HG02943 (cell line): Measurements from ENCODE around the gene VSIG10L.

Source experiments
- ATAC-seq: cut with Tn5 transposase; IDR thresholded peaks from one replicate; pipeline ENCODE4 v1.9.1; 2021; ENCODE audit warnings: mild to moderate bottlenecking, low read depth, moderate library complexity; ENCODE audit not compliant: unreplicated experiment

VSIG10L gene

DNA sequence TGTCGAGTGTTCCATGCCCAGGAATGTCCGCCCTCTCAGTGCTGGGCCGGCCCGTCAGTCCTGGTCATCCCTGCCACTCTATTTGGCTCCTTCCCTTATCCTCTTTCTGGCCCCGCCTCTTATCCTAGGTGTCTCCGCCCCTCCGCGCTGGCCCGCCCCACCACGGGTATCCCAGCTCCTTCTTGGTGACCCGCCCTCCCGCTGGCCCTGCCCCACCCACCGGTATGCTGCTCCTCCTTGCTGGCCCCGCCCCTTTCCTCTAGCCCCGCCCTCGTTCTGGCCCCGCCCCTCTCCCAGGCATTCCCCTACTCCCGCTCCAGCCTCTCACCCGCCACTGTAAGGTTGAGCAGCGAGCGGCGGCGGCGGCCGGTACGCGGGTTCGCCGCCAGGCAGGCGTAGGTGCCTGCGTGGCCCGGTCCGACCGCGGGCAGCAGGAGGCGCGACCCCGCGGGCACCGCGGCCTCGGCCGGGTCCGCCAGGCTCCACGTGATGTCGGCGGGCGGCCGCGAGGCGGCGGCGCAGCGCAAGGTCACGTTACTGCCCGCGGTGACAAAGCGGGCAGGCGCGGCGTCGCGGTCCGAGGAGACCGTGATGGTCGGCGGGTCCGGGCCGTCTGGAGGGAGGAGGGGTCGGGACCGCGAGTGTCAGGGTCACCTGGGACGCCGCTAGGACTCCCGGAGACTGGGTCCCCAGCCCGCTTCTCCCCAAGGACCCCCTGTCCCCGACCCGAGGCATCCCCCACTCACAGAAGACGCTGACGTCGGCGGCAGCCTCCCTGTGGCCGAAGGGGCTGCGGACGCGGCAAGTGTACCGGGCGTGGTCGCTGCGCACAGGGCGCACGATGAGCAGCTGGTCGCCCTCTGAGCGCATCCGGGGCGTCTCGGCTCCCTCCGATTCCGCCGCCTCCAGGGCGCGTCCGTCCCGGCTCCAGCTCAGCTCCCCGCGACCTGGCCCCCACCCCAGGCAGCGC lies 2.0 kb downstream of the VSIG10L start:
- peak; percentile 47 for ATAC-seq

DNA sequence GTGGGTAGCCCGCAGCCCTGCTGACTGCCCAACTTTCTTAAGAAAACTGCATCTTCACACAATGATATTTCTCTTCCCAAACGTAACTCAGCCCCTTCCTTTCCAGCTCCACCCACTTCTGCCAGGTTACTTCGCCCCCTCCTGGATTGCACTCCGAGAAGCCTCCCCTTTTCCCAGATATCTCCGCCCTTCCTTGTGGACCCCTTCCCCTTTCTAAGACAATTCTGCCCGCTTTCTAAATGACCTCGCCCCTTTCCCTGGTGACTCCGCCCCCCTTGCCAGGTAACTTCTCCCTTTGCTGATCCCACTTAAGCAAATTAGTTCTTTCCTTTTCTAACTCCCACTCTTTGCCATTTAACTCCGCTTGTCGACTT lies 2.6 kb downstream of the VSIG10L start:
- peak; percentile 7 for ATAC-seq

DNA sequence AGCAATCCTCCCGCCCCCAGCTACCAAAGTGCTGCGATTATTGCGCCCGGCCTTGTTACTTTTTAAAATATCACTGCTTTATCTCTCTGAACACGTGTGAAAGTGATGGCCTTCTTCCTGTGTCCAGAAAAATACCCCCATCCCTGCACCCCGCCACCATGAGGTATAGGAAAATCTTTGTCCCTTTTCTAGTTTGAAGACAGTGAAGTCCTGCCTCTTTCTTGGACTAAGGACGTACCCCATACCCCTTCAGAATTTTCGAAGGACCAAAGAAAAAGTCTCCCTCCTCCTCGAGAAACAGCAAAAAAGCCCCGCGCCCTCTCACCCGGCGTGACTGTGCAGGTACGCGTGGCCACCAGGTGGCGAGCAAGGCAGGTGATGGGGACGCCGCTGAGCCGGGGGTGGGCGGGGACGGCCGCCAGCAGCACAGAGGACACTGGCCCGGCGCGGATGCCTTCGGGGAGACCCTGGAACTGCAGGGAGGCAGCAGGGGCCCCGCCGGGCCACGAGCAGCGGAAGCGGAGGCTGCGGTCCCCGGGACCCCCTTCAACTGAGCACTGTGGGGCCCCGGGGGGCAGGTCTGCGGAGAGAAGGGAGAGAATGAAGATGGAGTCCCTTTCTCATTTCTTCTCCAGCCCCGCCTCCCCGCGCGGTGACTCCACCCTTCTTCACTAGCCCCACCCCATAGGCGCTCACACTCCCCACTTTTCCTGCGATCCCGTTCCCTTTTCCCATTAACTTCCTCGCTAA lies 3.2 kb downstream of the VSIG10L start:
- peak; percentile 60 for ATAC-seq

DNA sequence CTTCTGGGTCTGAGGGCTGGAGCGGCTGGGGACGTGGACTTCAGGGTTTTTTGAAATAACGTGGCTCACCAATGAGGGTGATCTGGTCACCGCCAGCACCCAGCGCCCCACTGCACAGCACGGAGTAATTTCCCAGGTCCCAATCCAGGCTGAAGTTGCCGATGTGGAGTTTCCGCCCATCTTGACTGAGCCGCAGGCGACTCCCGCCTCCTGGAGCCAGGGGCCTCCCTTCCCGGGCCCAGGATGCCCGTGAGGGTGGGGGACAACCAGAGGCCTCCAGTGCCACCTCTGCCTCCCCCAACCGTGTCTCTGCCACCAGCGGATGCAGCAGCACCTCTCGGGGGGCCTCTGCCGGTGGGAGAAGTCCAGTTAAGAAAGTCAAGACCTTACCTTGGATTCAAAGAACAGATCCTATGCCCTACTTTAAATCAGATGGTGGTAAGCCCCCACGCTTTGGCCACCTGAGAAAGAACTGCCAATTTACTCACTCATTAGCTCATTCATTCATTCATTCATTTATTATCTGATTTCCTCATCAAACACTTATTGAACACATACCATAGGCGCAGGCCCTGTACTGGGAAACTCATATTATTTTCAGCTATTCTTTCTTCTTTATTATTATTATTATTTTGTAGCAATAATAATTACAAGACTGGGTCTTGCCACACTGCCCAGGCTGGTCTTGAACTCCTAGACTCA lies 3.9 kb downstream of the VSIG10L start:
- ATAC-seq = no peak

DNA sequence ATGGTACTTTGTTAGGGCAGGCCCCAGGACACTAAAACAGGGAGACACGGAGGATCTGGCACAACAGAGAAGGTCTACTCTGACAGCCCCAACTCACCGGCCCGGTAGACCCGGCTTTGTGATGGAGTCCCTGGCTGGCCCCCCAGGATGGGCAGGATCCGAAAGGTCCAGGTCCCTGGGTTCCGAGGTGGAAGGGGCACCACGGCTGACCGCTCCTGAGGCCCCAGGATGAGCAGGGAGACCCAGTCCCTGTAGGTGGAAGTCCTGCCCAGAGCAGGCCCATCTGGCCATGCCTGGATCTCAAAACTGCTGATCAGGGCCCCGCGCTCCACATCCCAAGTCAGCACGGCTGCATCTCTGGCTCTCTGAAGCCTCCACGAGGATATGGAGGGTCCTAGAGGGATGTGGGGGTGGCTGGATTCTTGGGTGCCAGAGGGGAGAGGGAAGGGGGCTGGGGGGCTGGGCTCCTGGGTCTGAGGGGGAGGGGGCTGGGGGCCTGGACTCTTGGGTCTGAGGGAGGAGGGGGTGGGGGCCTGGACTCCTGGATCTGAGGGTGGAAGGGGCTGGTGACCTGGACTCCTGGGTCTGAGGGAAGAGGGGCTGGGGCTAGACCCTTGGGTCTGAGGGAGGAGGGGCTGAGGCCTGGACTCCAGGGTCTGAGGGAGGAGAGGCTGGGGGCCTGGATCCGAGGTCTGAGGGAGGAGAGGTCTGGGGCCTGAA lies 4.6 kb downstream of the VSIG10L start:
- ATAC-seq = no peak

DNA sequence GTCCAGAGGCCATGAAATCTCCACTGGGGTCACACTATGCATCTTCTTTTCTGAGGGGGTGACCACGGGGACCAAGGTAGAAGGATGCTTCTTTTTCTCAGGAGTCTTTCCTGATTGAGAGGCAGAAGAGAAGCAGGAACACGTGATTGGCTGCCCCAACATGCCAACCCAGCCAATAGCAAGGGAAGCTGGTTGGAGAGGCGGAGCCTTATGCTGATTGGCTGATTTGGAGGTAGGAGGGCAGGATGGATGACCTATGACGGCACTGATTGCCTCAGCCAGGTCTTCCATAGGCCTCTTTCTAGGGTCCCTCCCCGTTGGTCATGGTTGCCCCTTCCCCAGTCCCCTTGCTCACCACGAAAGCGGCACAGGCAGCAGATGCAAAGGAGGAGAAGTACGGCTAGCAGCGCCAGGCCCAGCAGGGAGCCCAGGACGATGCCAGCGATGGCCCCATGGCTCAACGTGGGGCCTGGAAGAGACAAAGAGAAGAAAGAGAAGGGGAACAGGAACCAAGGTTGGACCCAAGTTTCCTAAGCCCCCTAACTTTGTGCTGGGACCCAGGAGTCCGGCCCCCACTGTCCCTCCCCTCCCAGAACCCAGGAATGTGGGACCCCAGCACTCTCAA lies 8.0 kb downstream of the VSIG10L start:
- no peak for ATAC-seq

DNA sequence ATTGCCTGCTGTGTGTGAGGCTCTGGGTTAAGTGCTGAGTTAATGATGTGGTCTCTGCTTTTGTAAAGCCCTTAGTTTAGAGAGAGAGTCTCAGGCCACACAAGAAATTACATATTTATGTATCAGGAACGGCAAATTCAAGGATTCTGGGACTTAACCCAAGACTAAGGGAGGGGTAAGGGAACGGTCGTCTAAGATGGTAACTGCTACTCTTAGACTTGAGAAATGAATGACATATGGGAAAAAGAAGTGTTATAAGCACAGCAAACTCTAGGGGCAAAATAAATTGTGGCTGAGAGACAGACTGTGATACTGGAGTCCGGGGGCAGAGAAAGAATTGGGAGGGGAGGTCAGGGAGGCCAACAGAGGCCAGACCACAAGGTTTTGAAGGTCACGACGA lies 10.2 kb downstream of the VSIG10L start:
- ATAC-seq = no peak

DNA sequence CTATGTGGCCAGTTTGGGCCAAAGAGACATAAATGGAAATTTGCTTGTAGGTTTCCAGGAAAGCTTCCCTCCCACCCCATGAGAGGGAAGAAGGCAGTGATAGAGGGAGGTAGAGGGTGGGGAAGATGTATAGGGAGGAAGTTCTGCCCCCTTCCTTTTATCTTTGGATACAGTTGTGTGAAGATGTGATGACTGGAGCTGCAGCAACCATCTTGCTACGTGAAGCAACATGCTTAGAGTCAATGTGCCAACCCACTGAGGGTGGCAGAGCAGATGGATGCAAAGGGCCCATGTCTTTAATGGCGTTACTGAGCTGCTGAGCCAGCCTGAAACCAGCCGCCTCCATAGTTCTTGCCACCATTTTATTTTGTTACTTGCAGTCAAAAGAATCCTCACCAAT lies 10.7 kb downstream of the VSIG10L start:
- no peak for ATAC-seq

DNA sequence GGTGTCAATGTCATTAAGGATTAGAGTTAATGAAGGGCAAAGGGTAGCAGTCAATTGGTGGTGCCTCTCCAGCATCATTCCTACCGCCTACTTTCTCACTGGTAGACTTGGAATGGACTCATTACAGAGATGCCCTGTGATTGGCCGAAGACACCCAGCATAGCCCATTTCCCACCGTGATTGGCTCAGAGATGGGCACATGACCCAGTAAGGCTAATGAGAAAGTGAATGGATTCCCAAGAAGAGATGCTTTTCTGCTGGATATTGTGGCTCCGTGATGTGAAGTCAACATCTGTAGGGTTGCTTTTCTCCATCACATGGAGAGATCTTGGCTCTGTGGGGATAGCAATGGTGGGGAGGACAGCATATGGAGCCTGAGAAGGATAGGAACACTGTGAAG lies 11.6 kb downstream of the VSIG10L start:
- ATAC-seq = no peak

DNA sequence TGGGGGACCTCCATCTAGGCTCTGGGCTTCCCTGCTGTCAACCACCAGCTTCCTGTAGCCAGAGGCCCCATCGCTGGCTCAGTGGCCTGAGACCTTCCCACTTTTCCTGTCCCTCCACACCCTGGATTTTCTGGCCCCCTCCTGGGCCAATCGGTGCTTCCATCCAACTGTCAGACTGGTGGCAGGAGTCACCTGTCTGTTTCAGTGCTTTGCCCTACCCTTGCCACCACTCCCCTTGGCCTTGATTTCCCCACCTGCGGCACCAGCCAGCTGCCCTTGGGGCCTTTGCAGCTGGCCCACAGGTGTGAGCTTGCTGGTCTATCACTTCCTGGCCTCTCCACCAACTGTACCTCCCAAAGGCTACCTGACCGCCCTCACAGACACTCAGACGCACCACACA lies 12.5 kb downstream of the VSIG10L start:
- ATAC-seq = no peak

DNA sequence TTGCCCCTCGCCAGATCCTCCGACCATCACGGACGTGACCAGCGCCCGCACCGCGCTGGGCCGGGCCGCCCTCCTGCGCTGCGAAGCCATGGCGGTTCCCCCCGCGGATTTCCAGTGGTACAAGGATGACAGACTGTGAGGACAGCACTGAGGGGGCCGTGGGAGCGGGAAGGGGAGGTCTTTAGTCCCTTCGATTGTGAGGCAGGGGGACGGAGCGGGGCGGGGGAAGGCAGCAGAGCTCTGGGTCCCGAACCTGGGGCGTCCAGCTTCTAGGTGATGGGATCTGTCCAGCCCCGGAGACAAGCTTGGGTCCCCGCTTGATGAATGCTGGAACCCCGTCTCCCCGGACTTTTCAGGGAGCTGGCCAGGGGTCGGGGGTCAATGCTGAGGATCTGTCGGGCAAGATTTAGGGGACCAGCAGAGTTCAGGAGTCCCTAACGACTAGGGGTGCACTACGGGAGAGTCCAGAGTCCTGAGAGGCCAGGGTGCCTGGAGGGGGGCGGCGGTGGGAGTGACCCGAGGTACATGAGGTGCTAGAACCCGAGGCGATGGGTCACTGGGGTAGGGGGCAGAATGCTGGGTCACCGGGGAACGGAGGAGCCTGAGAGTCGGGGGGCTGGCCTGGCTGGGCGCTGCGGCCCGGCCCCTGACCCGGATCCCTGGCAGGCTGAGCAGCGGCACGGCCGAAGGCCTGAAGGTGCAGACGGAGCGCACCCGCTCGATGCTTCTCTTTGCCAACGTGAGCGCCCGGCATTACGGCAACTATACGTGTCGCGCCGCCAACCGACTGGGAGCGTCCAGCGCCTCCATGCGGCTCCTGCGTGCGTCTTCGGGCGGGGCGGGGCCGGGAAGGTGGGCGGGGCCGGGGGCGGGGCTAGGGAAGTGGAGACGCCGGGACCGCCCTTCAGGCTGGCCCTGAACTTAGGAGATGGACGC lies 14.6 kb downstream of the VSIG10L start:
- no peak for ATAC-seq

DNA sequence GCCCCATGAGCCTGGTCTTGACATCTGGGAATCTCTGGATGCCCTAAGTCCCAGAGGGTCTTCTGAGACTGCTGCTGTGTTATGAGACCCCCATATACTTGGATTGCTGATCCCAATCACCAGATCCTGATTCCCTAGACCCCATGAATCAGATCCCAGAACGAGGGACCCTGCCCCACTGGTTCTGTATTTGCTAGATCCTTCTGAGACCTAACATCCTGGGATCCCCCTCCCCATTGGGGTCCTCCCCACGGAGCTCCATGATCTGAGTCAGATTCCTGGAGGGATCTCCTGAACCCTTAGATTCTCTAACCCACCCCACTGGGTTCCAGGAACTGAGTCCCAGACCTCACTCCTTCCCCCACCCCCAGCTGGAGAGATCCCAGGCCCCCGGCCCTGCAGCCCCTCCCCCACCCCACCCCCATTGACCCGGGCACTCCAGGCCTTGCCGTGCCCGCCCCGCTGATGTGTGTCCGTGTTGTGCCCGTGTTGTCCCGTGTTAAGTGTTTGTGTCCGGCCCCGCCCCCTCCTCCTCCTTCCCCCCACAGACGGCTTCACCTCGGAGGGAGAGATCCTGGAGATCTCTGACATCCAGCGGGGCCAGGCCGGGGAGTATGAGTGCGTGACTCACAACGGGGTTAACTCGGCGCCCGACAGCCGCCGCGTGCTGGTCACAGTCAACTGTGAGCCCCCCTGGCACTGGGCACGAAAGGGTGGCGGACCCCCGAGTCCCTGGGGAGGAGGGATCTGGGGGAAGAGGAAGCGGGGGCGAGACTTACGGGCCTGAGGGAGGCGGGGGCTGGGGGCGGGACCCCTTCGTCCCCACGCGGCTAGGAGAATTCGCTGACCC lies 15.5 kb downstream of the VSIG10L start:
- ATAC-seq = no peak

DNA sequence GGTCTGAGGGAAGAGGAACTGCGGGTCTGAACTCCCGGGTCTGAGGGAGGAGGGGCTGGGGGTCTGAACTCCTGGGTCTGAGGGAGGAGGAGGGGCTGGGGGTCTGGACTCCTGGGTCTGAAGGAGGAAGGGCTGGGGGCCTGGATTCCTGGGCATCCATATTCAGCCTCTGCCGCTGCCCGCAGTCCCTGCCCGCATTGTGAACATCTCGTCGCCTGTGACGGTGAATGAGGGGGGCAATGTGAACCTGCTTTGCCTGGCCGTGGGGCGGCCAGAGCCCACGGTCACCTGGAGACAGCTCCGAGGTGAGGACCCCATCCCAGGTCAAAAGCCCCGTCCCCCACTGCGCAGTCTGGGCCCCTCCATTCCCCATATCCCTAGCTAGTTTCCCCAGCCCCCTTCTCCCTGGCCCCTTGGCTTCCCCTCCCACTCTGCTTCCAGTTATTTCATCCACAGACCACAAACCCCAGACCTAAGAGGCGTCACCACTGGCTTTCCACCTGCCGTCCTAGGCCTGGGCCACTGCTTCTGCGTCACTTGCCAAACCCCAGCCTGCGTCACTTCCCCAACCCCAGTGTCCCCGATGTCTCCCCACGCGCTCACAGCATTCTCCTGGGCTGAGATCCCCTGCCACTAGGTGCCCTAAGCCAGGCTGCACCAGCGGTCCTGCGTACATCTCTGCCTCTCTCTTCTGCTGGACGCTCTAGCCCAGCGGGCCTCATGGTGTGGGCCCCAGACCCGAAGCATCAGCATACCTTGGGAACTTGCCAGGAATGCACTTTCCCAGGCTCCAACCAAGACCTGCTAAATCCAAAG lies 16.6 kb downstream of the VSIG10L start:
- ATAC-seq = no peak

DNA sequence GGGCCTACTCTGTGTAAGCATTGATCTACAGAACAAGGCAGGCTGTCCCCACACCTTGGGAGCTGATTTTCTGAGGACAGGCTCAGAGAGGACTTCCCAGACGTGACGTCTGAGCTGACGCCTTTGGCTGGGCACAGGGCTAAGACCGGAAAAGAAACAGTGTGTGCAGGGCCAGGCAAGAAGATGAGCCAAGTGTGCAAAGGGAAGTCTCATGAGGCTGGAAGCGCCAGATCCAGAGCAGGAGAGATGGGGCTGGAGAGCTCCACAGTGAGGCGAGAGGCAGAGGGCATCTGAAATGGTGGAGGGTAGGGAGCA lies 17.8 kb downstream of the VSIG10L start:
- ATAC-seq = no peak

DNA sequence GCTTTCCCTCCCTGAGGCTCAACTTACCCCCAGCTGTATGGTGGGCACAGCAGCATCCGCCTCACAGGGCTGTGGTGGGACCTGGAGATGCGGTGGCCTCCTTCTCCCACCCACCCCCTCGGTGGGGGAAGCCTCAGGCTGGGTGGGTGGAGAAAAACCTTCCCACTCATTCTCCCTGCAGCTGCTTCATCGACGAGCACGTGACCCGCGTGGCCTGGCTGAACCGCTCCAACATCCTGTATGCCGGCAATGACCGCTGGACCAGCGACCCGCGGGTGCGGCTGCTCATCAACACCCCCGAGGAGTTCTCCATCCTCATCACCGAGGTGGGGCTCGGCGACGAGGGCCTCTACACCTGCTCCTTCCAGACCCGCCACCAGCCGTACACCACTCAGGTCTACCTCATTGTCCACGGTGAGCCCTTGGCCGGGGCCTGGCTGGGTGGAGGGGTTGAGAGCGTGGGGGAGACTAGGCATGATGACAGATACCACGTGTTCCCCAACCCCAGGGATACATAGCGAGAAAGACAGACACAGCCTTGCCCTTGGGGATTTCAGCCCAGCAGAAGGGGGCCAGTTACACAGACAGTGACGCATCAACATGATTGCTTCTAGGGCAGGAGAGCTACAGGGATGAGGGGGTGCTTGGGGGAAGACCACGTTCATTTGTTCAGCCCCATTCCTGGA lies 18.3 kb downstream of the VSIG10L start:
- no peak for ATAC-seq

DNA sequence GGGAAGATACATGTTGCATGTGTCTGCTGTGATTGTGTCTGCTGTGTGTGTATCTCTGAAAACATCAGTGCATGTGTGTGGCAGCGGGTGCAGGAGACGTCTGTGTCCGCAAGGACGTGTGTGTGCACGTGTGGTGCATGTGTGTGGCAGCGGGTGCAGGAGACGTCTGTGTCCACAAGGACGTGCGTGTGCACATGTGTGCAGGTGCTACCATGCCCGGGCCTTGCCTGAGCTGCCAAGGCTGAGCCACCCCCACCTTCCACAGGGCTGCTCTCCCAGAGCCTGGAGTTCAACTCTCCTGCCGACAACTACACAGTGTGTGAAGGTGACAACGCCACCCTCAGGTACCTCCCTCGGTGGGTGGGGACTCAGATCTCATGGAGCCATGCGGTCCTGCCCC lies 20.1 kb downstream of the VSIG10L start:
- no peak for ATAC-seq

DNA sequence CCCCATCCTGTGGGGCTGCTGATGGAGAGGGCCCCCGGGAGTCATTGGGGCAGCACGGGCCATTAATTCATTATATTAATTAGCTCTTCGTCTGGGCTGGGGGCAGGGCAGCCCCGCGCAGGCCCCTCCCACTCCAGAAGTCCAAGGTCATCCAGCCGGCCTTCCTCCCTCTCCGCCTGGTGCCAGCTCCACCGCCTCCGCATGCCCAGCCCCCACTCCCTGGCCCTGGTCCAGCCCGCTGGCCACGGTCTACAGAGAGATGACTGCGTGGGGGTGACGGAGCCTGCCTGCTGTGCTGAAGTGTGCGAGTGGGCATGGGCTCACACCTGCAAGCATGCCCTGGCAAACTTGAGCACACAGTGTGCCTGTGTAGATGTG lies 21.7 kb downstream of the VSIG10L start:
- no peak for ATAC-seq
